Neural cell (in vitro differentiated cells): ENCODE results near the gene CPXM2. TPM values are rescaled to one million over a fixed set of nuclear protein-coding genes. Genes with fewer than 3 reads are reported as not detected.

Experiments used
- H2AFZ ChIP-seq: fragments of 200-600, 300-800 bp; sonication (generic), shearing (Covaris generic); 2 replicates; pipeline ENCODE4 v1.6.0; 2014; ENCODE audit warnings: low read depth, mild to moderate bottlenecking, antibody characterized with exemption, low read length, moderate library complexity
- H3F3A ChIP-seq: fragments of 200-600 bp; shearing (Covaris generic); 2 replicates; pipeline ENCODE4 v1.6.1; 2016; ENCODE audit warnings: mild to moderate bottlenecking, moderate library complexity, mixed read lengths, antibody characterized with exemption, low read length; ENCODE audit not compliant: insufficient read depth, poor library complexity, severe bottlenecking
- H3K27ac ChIP-seq: fragments of 200-600, 300-800 bp; sonication (generic), shearing (Covaris generic); 2 replicates; pipeline ENCODE4 v1.5.1; 2014; ENCODE audit warnings: mild to moderate bottlenecking, low read length, moderate library complexity
- H3K27me3 ChIP-seq: fragments of 300-800, 200-600 bp; sonication (generic), shearing (Covaris generic); 2 replicates; pipeline ENCODE4 v1.6.0; 2014; ENCODE audit warnings: mild to moderate bottlenecking, low read depth, low read length, moderate library complexity; ENCODE audit not compliant: insufficient read depth
- H3K36me3 ChIP-seq: fragments of 300-800, 200-600 bp; sonication (generic), shearing (Covaris generic); 2 replicates; pipeline ENCODE4 v1.5.1; 2014; ENCODE audit warnings: mild to moderate bottlenecking, antibody characterized with exemption, low read length, moderate library complexity; ENCODE audit not compliant: insufficient read depth
- H3K4me2 ChIP-seq: fragments of 300-800, 200-600 bp; sonication (generic), shearing (Covaris generic); 2 replicates; pipeline ENCODE4 v1.6.0; 2014; ENCODE audit warnings: mild to moderate bottlenecking, low read length
- H3K4me3 ChIP-seq: fragments of 300-800, 200-600 bp; sonication (generic), shearing (Covaris generic); 2 replicates; pipeline ENCODE4 v1.5.1; 2014; ENCODE audit warnings: mild to moderate bottlenecking, low read length, moderate library complexity
- H3K79me2 ChIP-seq: fragments of 200-600 bp; shearing (Covaris generic); replicated peaks from 2 replicates; pipeline ENCODE4 v1.6.0; 2014; ENCODE audit warnings: mild to moderate bottlenecking, low read length, moderate library complexity; ENCODE audit not compliant: insufficient read depth
- H3K9ac ChIP-seq: fragments of 300-800, 200-600 bp; sonication (generic), shearing (Covaris generic); 2 replicates; pipeline ENCODE4 v1.6.1; 2016; ENCODE audit warnings: mild to moderate bottlenecking, low read length, mixed read lengths
- H3K9me2 ChIP-seq: fragments of 200-600 bp; shearing (Covaris generic); 2 replicates; pipeline ENCODE4 v1.6.1; 2016; ENCODE audit warnings: mild to moderate bottlenecking, low read length, mixed read lengths; ENCODE audit not compliant: insufficient read depth
- H3K9me3 ChIP-seq: fragments of 200-600, 300-800 bp; sonication (generic), shearing (Covaris generic); 2 replicates; pipeline ENCODE4 v1.6.1; 2016; ENCODE audit warnings: mild to moderate bottlenecking, mixed run types, low read length, moderate library complexity, mixed read lengths
- H4K20me1 ChIP-seq: fragments of 200-600 bp; shearing (Covaris generic); 2 replicates; pipeline ENCODE4 v1.6.1; 2016; ENCODE audit warnings: mild to moderate bottlenecking, mixed run types; ENCODE audit not compliant: insufficient read depth
- CTCF ChIP-seq: fragments of 450-650 bp; IDR thresholded peaks from 2 replicates; pipeline ENCODE4 v1.5.1; 2014; ENCODE audit warnings: antibody characterized with exemption, mild to moderate bottlenecking, moderate library complexity; ENCODE audit not compliant: poor library complexity, severe bottlenecking
- EP300 ChIP-seq: fragments of 450-650 bp; conservative IDR thresholded peaks from 2 replicates; pipeline ENCODE4 v1.6.1; 2014; ENCODE audit warnings: antibody characterized with exemption, mild to moderate bottlenecking, moderate library complexity; ENCODE audit not compliant: poor library complexity, severe bottlenecking
- EZH2 ChIP-seq: fragments of 200-600, 300-800 bp; shearing (Covaris generic), sonication (generic); IDR thresholded peaks from 2 replicates; pipeline ENCODE4 v1.6.1; 2014; ENCODE audit warnings: antibody characterized with exemption, low read length, borderline replicate concordance, mild to moderate bottlenecking; ENCODE audit not compliant: insufficient read depth, poor library complexity, severe bottlenecking
- MXI1 ChIP-seq: fragments of 450-650 bp; conservative IDR thresholded peaks from 2 replicates; pipeline ENCODE4 v1.6.1; 2014; ENCODE audit warnings: antibody characterized with exemption, mild to moderate bottlenecking; ENCODE audit not compliant: poor library complexity, severe bottlenecking
- POLR2AphosphoS5 ChIP-seq: IDR thresholded peaks from 2 replicates; pipeline ENCODE4 v1.6.1; 2012
- RAD21 ChIP-seq: fragments of 450-650 bp; conservative IDR thresholded peaks from 2 replicates; pipeline ENCODE4 v1.6.1; 2014; ENCODE audit warnings: antibody characterized with exemption, mild to moderate bottlenecking, moderate library complexity
- REST ChIP-seq: IDR thresholded peaks from 2 replicates; pipeline ENCODE4 v1.6.1; 2012; ENCODE audit warnings: borderline replicate concordance
- SMC3 ChIP-seq: fragments of 450-650 bp; conservative IDR thresholded peaks from 2 replicates; pipeline ENCODE4 v1.6.1; 2014; ENCODE audit warnings: antibody characterized with exemption, mild to moderate bottlenecking, moderate library complexity; ENCODE audit not compliant: poor library complexity
- TAF1 ChIP-seq: IDR thresholded peaks from 2 replicates; pipeline ENCODE4 v1.6.1; 2012; ENCODE audit warnings: low read depth
- polyA plus RNA-seq: library from polyadenylated mRNA; depleted of rRNA; stranded (reverse); fragments of >200 nt; gene quantifications from 2 replicates; pipeline ENCODE4 v1.2.3, GENCODE V29; 2014

The CPXM2 gene
- polyA plus RNA-seq, 1 donor from 2014 or later, result not detected

- Histone ChIP-seq H4K20me1 (no peaks in the 10 kb centered on the region), H3K79me2 (no peaks in the 10 kb centered on the region), H3K27me3 (no peaks in the 10 kb centered on the region), H3K36me3 (no peaks in the 10 kb centered on the region), H3K4me3 (no peak overlapping the region), H3K9me3 (peaks cover 6% of the 10 kb centered on the region), H3F3A (no peaks in the 10 kb centered on the region), H3K9ac (no peak overlapping the region), H3K27ac (no peak overlapping the region), H3K4me2 (no peak overlapping the region), H3K9me2 (no peaks in the 10 kb centered on the region), H2AFZ (no peak overlapping the region)
- TF ChIP-seq REST, result no peak
These were observed 35.0 kb upstream of the CPXM2 start for GRCh38 chr10:123926401-123927264.

GRCh38 chr10:123922126-123922525, 30.5 kb upstream of the CPXM2 start:
- H3K27ac ChIP-seq, result no peak overlapping the region
- TF ChIP-seq REST (no peak), MXI1 (no peak), EZH2 (no peak), EP300 (no peak), POLR2AphosphoS5 (no peak), TAF1 (no peak), RAD21 (no peak), SMC3 (no peak), CTCF (no peak)

More at GRCh38 chr10:123922126-123922525, 30.5 kb upstream of the CPXM2 start:
- Histone ChIP-seq H3K9me2 (no peaks in the 10 kb centered on the region), H3K9ac (no peak overlapping the region), H3K79me2 (no peaks in the 10 kb centered on the region), H2AFZ (no peak overlapping the region), H3F3A (no peaks in the 10 kb centered on the region), H3K4me3 (no peak overlapping the region), H4K20me1 (no peaks in the 10 kb centered on the region), H3K27me3 (no peaks in the 10 kb centered on the region), H3K36me3 (no peaks in the 10 kb centered on the region), H3K9me3 (no peaks in the 10 kb centered on the region), H3K4me2 (no peak overlapping the region)
